Suprapubic skin (tissue), 4 donors: ENCODE data around the gene ALG14. TPM values are rescaled to one million over a fixed set of nuclear protein-coding genes. Genes with fewer than 3 reads are reported as not detected.

Source experiments
- DNase-seq, 2 donors: peaks; one replicate each; pipeline ENCODE4 v3.0.0-alpha.2; 2019; ENCODE audit warnings: low spot score in 2 of 2
- H3K27ac ChIP-seq: fragments of 200-600 bp; sonication (generic); one replicate; pipeline ENCODE4 v1.5.1; 2019
- H3K27me3 ChIP-seq: fragments of 200-600 bp; sonication (generic); one replicate; pipeline ENCODE4 v1.5.1; 2019
- H3K36me3 ChIP-seq: fragments of 200-600 bp; sonication (generic); one replicate; pipeline ENCODE4 v1.5.1; 2019
- H3K4me1 ChIP-seq: fragments of 200-600 bp; sonication (generic); one replicate; pipeline ENCODE4 v1.5.1; 2019
- H3K4me3 ChIP-seq: fragments of 200-600 bp; sonication (generic); one replicate; pipeline ENCODE4 v1.5.1; 2019; ENCODE audit warnings: mild to moderate bottlenecking
- H3K9me3 ChIP-seq: fragments of 200-600 bp; sonication (generic); one replicate; pipeline ENCODE4 v1.5.1; 2019
- CTCF ChIP-seq, 2 donors: fragments of 200-600 bp in 1 of 2; fragments of 450-650 bp in 1 of 2; sonication (generic) in 1 of 2; IDR thresholded peaks; one replicate each; pipeline ENCODE4 v1.5.1; 2016 to 2019; ENCODE audit warnings: antibody characterized with exemption in 2 of 2, mild to moderate bottlenecking in 1 of 2, moderate library complexity in 1 of 2
- EP300 ChIP-seq: sonication (generic); formaldehyde crosslinking; IDR thresholded peaks from one replicate; pipeline ENCODE4 v1.6.1; 2017; ENCODE audit warnings: antibody characterized with exemption
- POLR2A ChIP-seq, 2 donors: fragments of 450-650 bp; IDR thresholded peaks; one replicate each; pipeline ENCODE4 v1.6.1; 2017; ENCODE audit warnings: antibody characterized with exemption in 2 of 2, mild to moderate bottlenecking in 2 of 2, moderate library complexity in 2 of 2
- POLR2AphosphoS5 ChIP-seq, 3 donors: sonication (generic); formaldehyde crosslinking; IDR thresholded peaks; one replicate each; pipeline ENCODE4 v1.6.1; 2017; ENCODE audit warnings: antibody characterized with exemption in 3 of 3
- WGBS: methylation state at CpG from one replicate; pipeline ENCODE4 v1.1.5; 2018; 5-methylcytosine and 5-hydroxymethylcytosine counted together
- total RNA-seq, 4 donors: library from RNA; depleted of rRNA; stranded (reverse); fragments of >200 nt; gene quantifications; one replicate each; pipeline ENCODE4 v1.1.0, GENCODE V29; 2016

Gene ALG14
- total RNA-seq, 4 donors from 2014 or later: 0.80 to 1.6 (median 1.1) TPM

GRCh38 chr1:95117207-95118066 lies 44.7 kb upstream of the ALG14 start, which contains the start of gene TLCD4:
TSS of gene TLCD4 (plus strand) at chr1:95117355. CDS start at chr1:95143902, 26,547 bp downstream.
- peak; percentile 63 to 78 for DNase-seq
- no peaks in the 10 kb centered on the region for H3K36me3 ChIP-seq
- no peaks in the 10 kb centered on the region for H3K9me3 ChIP-seq
- WGBS: 0% methylated on average over 12 of the region's 108 CpGs
- peak within 1 kb of the TSS; percentile 77 for H3K4me3 ChIP-seq
- no peaks in the 10 kb centered on the region for H3K27me3 ChIP-seq
- TF ChIP-seq EP300: no peak
- TF ChIP-seq POLR2AphosphoS5 (IDR thresholded peaks at IDR 0.05): no peak
- no peak for TF ChIP-seq POLR2A (IDR thresholded peaks at IDR 0.05)
- TF ChIP-seq CTCF (IDR thresholded peaks at IDR 0.05): no peak
- H3K27ac ChIP-seq: peak within 1 kb of the TSS; percentile 2
- peaks cover 7% of the 10 kb centered on the region for H3K4me1 ChIP-seq

- H3K9me3 ChIP-seq: no peaks in the 10 kb centered on the region
- 5% methylated on average over 16 of the region's 17 CpGs for WGBS
These were observed 43.9 kb upstream of the ALG14 start for GRCh38 chr1:95116580-95117206.

GRCh38 chr1:95115708-95116137 lies 43.0 kb upstream of the ALG14 start:
- H3K27ac ChIP-seq: no peak overlapping the region
- H3K9me3 ChIP-seq: no peaks in the 10 kb centered on the region
- H3K27me3 ChIP-seq: peaks cover 4% of the 10 kb centered on the region
- 76% methylated on average over 3 of the region's 3 CpGs for WGBS
- no peaks in the 10 kb centered on the region for H3K36me3 ChIP-seq
- H3K4me1 ChIP-seq: peaks cover 7% of the 10 kb centered on the region
- no peak for TF ChIP-seq POLR2A (IDR thresholded peaks at IDR 0.05)
- no peak for TF ChIP-seq EP300
- no peak for TF ChIP-seq CTCF (IDR thresholded peaks at IDR 0.05)
- no peak for TF ChIP-seq POLR2AphosphoS5 (IDR thresholded peaks at IDR 0.05)
- no peak for DNase-seq
- H3K4me3 ChIP-seq: no peak overlapping the region

More at GRCh38 chr1:95116580-95117206, 43.9 kb upstream of the ALG14 start:
- no peak for DNase-seq
- Histone ChIP-seq H3K27me3 (peaks cover under 1% of the 10 kb centered on the region), H3K36me3 (no peaks in the 10 kb centered on the region), H3K4me3 (peak overlapping the region; percentile 77), H3K4me1 (peaks cover 7% of the 10 kb centered on the region), H3K27ac (no peak overlapping the region)
- TF ChIP-seq POLR2A (IDR thresholded peaks at IDR 0.05) (no peak), CTCF (IDR thresholded peaks at IDR 0.05) (peak in 1 of 2 donors; percentile 24)

GRCh38 chr1:95113684-95114083 lies 40.9 kb upstream of the ALG14 start:
- 96% methylated on average over 1 of the region's 1 CpG for WGBS
- H3K36me3 ChIP-seq: no peaks in the 10 kb centered on the region
- no peak overlapping the region for H3K4me3 ChIP-seq
- peaks cover 7% of the 10 kb centered on the region for H3K4me1 ChIP-seq
- DNase-seq: no peak
- H3K27ac ChIP-seq: no peak overlapping the region
- H3K27me3 ChIP-seq: peaks cover 4% of the 10 kb centered on the region
- no peaks in the 10 kb centered on the region for H3K9me3 ChIP-seq
- TF ChIP-seq CTCF (IDR thresholded peaks at IDR 0.05): no peak
- no peak for TF ChIP-seq POLR2AphosphoS5 (IDR thresholded peaks at IDR 0.05)

GRCh38 chr1:95111014-95111413 lies 38.3 kb upstream of the ALG14 start:
- no peaks in the 10 kb centered on the region for H3K9me3 ChIP-seq
- H3K27me3 ChIP-seq: peaks cover 4% of the 10 kb centered on the region
- WGBS: 81% methylated on average over 1 of the region's 1 CpG
- no peaks in the 10 kb centered on the region for H3K36me3 ChIP-seq
- TF ChIP-seq CTCF (IDR thresholded peaks at IDR 0.05): no peak
- no peak for TF ChIP-seq POLR2AphosphoS5 (IDR thresholded peaks at IDR 0.05)
- TF ChIP-seq POLR2A (IDR thresholded peaks at IDR 0.05): no peak
- no peak for TF ChIP-seq EP300
- no peak overlapping the region for H3K4me3 ChIP-seq
- no peak overlapping the region for H3K27ac ChIP-seq
- H3K4me1 ChIP-seq: no peaks in the 10 kb centered on the region
- DNase-seq: no peak
